GM21528 (cell line): ENCODE measurements around the gene AAGAB.

Source experiments
- ATAC-seq: cut with Tn5 transposase; IDR thresholded peaks from one replicate; pipeline ENCODE4 v1.9.1; 2021; ENCODE audit warnings: mild to moderate bottlenecking, moderate library complexity; ENCODE audit not compliant: unreplicated experiment, low FRiP score

The AAGAB gene

DNA sequence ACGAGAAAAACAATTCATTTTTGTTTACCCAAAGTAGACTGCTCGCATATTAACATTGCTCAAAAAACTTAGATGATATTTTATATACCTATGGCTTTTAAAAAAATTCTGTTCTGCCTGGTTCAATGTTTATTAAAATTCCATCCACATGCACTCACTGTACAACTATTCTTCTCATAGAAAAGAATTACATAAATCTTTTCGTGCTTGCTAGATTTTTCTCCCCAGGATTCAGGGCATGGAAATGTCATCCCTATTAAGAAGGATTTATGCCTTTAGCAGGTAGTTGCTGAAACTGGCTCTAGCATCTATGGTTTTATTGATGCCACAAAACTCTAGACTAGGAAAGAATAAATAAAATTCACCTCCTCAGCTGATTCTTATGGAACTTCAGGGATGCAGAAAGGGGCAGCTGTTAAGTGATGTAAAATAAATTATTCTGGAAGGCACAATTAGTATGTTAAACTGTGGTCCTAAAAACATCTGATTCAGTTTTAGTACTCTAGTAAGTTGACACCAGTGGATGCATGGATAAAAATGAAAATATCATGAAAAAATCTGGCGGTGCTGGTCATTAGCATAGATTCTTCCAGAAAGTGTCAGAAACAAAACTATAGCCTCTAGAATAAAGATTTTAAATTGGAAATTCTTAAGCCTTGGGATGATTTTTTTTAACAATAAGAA lies 41.6 kb downstream of the AAGAB start:
- no peak for ATAC-seq

- ATAC-seq = no peak
Measured at GRCh38 chr15:67210555-67211168, 43.8 kb downstream of the AAGAB start.

DNA sequence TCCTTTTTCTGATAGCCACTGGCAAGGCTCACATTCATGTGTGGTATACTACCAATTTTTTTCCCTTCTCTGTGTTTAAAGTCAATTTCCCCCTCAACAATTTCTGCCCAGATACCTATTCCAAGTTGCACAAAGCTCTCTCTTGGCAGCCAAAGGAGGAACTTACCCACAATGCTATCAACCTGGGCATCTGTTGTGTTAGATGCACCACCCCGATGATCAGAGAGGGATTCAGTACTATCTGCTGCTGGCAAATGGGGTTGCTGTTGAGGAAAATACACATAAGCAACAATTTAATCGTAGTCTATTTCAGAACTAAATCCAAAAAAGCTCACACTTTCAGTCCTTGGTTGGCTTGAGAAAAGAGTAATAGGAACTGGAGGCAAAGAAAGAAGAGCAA lies 46.1 kb downstream of the AAGAB start:
- ATAC-seq = no peak

DNA sequence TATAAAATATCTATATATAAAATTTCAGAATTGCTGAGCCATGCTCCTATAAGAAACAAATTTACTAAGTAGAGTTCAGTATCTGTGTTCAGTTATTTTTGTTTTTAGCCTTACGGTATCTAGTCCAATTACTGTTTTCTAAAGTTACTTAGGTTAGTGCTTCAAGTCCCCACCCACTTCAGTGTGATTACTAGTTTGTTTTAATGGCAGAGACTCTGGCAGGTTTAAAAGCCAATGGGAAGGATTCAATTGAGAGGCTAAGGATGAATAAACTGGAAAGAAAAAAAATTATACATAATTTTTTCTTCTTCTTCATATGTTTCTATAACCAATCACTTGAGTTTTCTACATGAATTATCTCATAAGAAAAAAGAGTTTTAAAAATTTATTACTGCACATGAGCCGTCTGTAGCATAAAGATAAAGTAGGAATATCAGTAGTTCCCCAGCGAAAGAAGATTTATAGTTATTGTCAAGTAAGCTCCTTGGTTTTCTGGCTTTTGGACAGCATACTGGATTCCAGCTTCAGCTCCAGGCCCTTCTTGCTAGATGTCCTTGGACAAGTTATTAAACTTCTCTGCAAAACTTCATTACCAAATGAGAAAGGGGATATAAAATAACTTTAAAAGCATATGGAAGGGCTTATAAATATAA lies 46.8 kb downstream of the AAGAB start:
- ATAC-seq = no peak

DNA sequence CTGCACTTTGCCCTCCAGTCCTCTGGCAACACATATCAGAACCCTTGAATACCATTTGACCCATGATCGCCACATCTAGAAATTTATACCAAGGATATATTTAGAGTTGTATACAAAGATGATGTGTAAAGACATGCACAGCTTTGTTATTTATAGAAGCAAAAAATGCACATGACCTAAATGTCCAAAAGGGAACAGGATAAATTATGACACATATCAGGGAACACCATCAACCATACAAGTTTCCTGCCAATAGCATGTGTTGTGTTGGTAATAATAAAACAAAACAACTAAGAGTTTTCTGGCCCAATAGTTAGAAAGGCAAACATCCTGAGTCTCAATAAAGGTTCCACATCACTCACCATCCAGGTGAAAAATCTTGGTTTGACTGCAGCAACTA lies 51.5 kb downstream of the AAGAB start:
- no peak for ATAC-seq

GRCh38 chr15:67202091-67202490 lies 52.4 kb downstream of the AAGAB start:
- no peak for ATAC-seq

GRCh38 chr15:67201136-67201535 lies 53.3 kb downstream of the AAGAB start:
- no peak for ATAC-seq

DNA sequence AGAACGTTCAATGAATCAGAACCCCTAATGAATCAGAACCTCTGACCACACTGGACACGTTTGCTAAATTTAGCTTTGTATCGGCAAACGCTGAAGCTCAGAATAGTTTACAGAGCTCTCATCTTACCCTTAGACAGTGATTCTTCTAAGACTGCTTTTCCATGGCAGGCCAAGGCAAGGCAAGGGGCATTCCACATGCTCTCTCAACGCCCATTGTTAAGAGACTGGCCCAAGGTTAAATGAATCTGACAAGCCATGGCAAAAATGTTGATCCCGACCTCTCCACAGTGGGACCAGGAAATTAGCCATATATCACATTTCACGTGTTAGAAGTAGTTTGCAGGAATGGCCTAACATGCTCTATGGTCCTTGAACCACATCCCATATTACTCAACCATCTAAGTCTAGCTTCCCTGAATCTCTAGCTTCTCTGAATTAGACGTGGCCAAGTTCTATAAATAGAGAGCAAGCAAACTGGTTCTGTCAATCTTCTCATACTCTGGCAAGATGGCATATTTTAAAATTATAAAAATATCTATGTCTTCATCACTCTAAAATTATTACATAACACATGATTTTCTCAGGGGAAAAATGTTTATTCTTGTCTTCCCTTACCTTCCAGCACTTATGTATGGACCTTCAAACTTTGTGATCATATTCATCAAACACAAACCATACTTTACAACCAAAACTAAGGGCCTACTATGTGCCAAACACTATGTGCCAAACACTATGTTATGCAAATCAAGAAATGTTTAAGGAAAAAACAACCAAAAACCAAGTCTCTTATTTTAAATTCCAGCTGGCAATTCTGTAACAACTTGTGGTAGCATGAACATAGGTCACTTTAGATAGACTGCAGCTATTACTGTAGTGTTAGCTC lies 54.3 kb downstream of the AAGAB start:
- ATAC-seq = no peak

GRCh38 chr15:67199391-67199790 lies 55.1 kb downstream of the AAGAB start:
- no peak for ATAC-seq

DNA sequence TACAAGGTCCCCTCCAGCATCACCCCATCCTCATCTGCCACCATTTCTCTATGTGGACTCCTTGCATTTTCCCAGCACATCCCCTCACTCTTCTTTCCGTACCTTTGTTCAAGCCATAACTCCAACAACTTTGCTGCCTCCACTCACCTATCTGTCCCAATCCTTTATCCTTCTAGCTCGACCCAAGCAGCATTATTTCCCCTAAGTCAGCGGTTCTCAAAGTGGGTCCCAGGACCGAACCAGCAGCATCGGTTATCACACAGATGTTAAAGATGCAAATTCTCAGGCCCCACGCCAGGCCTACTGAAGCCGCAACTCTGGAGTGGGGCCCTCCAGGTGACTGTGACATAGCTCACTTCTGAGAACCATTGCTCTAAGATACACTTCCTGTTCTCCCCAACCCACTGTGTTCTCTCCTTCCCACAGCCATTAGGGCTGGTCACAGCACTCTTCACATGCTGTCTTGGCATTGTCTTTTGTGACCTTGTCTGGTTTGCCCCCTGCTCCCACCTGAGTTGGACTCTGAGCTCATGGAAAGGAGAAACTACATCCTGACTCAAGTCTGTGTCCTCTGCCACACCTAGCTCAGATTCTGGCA lies 56.2 kb downstream of the AAGAB start:
- ATAC-seq = no peak

GRCh38 chr15:67197364-67197695 lies 57.1 kb downstream of the AAGAB start:
- no peak for ATAC-seq

- no peak for ATAC-seq
Measured at GRCh38 chr15:67196672-67197363, 57.6 kb downstream of the AAGAB start.

- no peak for ATAC-seq
Measured at GRCh38 chr15:67196222-67196621, 58.2 kb downstream of the AAGAB start.

GRCh38 chr15:67195305-67195704 lies 59.2 kb downstream of the AAGAB start:
- no peak for ATAC-seq

DNA sequence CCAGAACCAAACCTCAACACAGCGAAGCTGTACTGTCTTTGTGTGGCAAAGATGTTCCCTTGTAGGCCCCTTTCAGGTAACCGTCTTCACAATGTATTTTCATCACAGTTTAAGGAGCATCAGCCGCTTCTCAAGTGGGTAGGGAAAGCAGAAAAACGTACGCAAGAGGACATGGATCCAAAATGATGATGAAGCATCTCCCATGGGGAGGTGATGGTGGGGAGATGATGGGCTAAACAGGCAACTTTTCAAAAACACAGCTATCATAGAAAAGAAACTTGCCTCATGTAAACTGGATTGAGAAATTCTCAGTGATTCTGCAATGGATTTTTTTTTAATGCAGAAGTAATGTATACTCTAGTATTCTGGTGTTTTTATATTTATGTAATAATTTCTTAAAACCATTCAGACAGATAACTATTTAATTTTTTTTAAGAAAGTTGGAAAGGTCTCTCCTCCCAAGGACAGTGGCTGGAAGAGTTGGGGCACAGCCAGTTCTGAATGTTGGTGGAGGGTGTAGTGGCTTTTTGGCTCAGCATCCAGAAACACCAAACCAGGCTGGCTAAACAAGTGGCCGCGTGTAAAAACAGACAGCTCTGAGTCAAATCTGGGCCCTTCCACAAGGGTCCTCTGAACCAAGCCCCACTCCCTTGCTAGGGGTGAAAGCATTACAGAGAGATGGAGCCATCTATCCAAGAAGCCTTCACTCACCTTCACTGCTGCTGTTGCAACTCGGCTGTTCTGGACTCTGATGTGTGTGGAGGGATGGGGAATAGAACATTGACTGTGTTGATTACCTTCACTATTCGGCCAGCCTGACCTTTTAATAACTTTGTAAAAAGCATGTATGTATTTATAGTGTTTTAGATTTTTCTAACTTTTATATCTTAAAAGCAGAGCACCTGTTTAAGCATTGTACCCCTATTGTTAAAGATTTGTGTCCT lies 60.0 kb downstream of the AAGAB start:
- ATAC-seq = no peak

GRCh38 chr15:67193223-67193990 lies 61.1 kb downstream of the AAGAB start:
- no peak for ATAC-seq

DNA sequence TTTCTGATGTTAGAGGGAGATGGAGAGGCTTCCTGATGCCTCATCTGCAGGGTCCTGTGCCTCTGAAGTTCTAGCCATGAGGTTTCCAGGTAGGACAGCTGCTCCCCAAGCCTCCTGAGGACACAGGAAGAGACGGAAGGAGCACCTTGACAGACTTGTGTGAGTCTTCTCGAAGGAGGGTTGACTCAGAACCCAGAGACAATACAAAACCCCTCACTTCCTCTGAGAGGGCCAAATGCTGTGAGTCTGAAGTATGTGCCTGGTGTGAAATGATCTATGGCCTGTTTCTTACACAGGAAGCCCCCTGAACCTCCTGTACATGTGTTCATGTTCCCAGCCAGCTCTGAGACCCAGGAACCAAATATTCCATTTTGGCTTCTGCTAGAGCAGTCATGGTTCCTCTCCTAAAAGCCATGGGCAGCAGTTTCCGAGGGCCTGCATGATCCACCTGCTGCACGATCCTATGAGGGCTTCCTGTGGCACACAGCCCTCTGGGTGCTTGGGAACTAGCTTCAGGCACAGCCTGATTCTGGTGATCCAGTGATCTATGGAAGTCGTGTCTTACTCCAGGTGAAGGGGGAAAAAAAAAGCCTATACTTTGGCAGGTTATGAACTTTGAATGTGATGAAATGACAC lies 62.2 kb downstream of the AAGAB start:
- no peak for ATAC-seq

DNA sequence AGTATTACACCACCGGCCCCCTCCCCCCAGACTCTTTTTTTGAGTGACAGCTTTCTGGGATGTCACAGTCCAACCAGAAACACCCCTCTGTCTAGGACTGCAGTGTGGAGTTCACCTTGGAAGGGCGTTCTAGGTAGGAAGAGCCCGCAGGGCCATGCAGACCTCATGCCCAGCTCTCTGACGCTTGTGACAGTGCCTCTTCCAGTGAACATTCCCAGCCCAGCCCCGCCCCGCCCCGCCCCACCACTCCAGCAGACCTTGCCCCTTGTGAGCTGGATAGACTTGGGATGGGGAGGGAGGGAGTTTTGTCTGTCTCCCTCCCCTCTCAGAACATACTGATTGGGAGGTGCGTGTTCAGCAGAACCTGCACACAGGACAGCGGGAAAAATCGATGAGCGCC lies 63.6 kb downstream of the AAGAB start:
- no peak for ATAC-seq
